Putamen (tissue), 1 donor: ENCODE data around the gene C2orf72.
"Not testable (repeated sequence)": the region's sequence is repeated elsewhere in the genome, so short reads cannot be mapped to it uniquely, and the experiment has no call there.

Source experiments
- DNase-seq: peaks from one replicate; pipeline ENCODE4 v3.0.0-alpha.2; 2016; ENCODE audit warnings: low spot score

The C2orf72 gene

GRCh38 chr2:231037202-231037730, at the start of gene C2orf72:
Gene C2orf72 (plus strand): TSS chr2:231037523. CDS start chr2:231037566, 43 bp downstream.
- no peak for DNase-seq

GRCh38 chr2:230989731-230990130, 47.6 kb upstream of the C2orf72 start:
- no peak for DNase-seq

- DNase-seq, result no peak
Observed at GRCh38 chr2:230990131-230990898, 47.0 kb upstream of the C2orf72 start.

GRCh38 chr2:230990899-230991150, 46.5 kb upstream of the C2orf72 start:
- DNase-seq, result no peak

- no peak for DNase-seq
Observed at GRCh38 chr2:230991598-230991997, 45.7 kb upstream of the C2orf72 start.

- no peak for DNase-seq
Observed at GRCh38 chr2:230995821-230996220, 41.5 kb upstream of the C2orf72 start, which contains the start of gene SPATA3. Gene SPATA3 (plus strand): TSS chr2:230996121. CDS start chr2:230996234, 113 bp downstream.

- DNase-seq, result no peak
Observed at GRCh38 chr2:230996661-230997060, 40.7 kb upstream of the C2orf72 start.

GRCh38 chr2:230998882-230999281, 38.4 kb upstream of the C2orf72 start:
- no peak for DNase-seq

- no peak for DNase-seq
Observed at GRCh38 chr2:230999477-230999876, 37.8 kb upstream of the C2orf72 start.

GRCh38 chr2:231000211-231000904, 37.0 kb upstream of the C2orf72 start:
- DNase-seq, result no peak

GRCh38 chr2:231001036-231001435, 36.3 kb upstream of the C2orf72 start:
- DNase-seq, result no peak

GRCh38 chr2:231001921-231002320, 35.4 kb upstream of the C2orf72 start:
- no peak for DNase-seq

GRCh38 chr2:231002641-231003040, 34.7 kb upstream of the C2orf72 start:
- no peak for DNase-seq

- DNase-seq, result no peak
Observed at GRCh38 chr2:231003186-231003585, 34.1 kb upstream of the C2orf72 start.

- not testable (repeated sequence) for DNase-seq
Observed at GRCh38 chr2:231004930-231005329, 32.4 kb upstream of the C2orf72 start.

GRCh38 chr2:231007286-231008098, 29.8 kb upstream of the C2orf72 start:
- no peak for DNase-seq

- no peak for DNase-seq
Observed at GRCh38 chr2:231008131-231008530, 29.2 kb upstream of the C2orf72 start.

GRCh38 chr2:231009236-231009919, 27.9 kb upstream of the C2orf72 start:
- no peak for DNase-seq

- no peak for DNase-seq
Observed at GRCh38 chr2:231010201-231010730, 27.1 kb upstream of the C2orf72 start.

- DNase-seq, result no peak
Observed at GRCh38 chr2:231011526-231011925, 25.8 kb upstream of the C2orf72 start.

- no peak for DNase-seq
Observed at GRCh38 chr2:231012463-231012862, 24.9 kb upstream of the C2orf72 start.

- DNase-seq, result no peak
Observed at GRCh38 chr2:231013820-231014219, 23.5 kb upstream of the C2orf72 start.
